Liver (tissue), 9 donors: ENCODE data around the gene MORC4. TPM values are rescaled to one million over a fixed set of nuclear protein-coding genes. Genes with fewer than 3 reads are reported as not detected.

ENCODE experiments used
- DNase-seq: peaks from one replicate; pipeline ENCODE4 v3.0.0-alpha.2; 2017; ENCODE audit warnings: low spot score
- H3K27ac ChIP-seq, 2 donors: one replicate each; pipeline ENCODE4 v1.7.0; 2013; ENCODE audit warnings: inconsistent platforms in 2 of 2, low read length in 2 of 2, control low read depth in 1 of 2, low read depth in 1 of 2, mild to moderate bottlenecking in 1 of 2
- H3K27me3 ChIP-seq, 4 donors: one replicate each; pipeline versions ENCODE4 v1.6.1 to v1.7.0; 2013; ENCODE audit warnings: low read length in 3 of 4, inconsistent platforms in 1 of 4, mild to moderate bottlenecking in 1 of 4, moderate library complexity in 1 of 4; ENCODE audit not compliant: control insufficient read depth in 4 of 4, insufficient read depth in 4 of 4
- H3K36me3 ChIP-seq, 4 donors: one replicate each; pipeline versions ENCODE4 v1.6.1 to v1.7.0; 2013; ENCODE audit warnings: low read length in 3 of 4, mild to moderate bottlenecking in 3 of 4, low read depth in 1 of 4, moderate library complexity in 1 of 4; ENCODE audit not compliant: control insufficient read depth in 4 of 4, insufficient read depth in 3 of 4
- H3K4me1 ChIP-seq, 4 donors: one replicate each; pipeline versions ENCODE4 v1.6.1 to v1.7.0; 2013; ENCODE audit warnings: low read length in 3 of 4, mild to moderate bottlenecking in 3 of 4, moderate library complexity in 1 of 4; ENCODE audit not compliant: control insufficient read depth in 4 of 4, insufficient read depth in 4 of 4
- H3K4me3 ChIP-seq, 3 donors: one replicate each; pipeline versions ENCODE4 v1.6.1 to v1.7.0; 2013; ENCODE audit warnings: low read length in 3 of 3, control low read depth in 1 of 3, low read depth in 1 of 3, mild to moderate bottlenecking in 1 of 3
- H3K9ac ChIP-seq, 2 donors: one replicate each; pipeline ENCODE4 v1.7.0; 2013; ENCODE audit warnings: low read length in 2 of 2, mild to moderate bottlenecking in 2 of 2, moderate library complexity in 2 of 2, control low read depth in 1 of 2, low read depth in 1 of 2
- H3K9me3 ChIP-seq, 4 donors: one replicate each; pipeline versions ENCODE4 v1.6.1 to v1.7.0; 2013; ENCODE audit warnings: low read length in 3 of 4; ENCODE audit not compliant: control insufficient read depth in 4 of 4
- EGR1 ChIP-seq, 2 donors: IDR thresholded peaks; 2 replicates each; pipeline ENCODE4 v1.6.1; 2016 to 2018; ENCODE audit warnings: antibody characterized with exemption in 2 of 2, low read depth in 2 of 2
- FOXA1 ChIP-seq: IDR thresholded peaks from 2 replicates; pipeline ENCODE4 v1.6.1; 2016; ENCODE audit warnings: antibody characterized with exemption
- FOXA2 ChIP-seq: IDR thresholded peaks from 2 replicates; pipeline ENCODE4 v1.6.1; 2016; ENCODE audit warnings: antibody characterized with exemption
- GABPA ChIP-seq, 2 donors: IDR thresholded peaks in 1 of 2; conservative IDR thresholded peaks in 1 of 2; 2 replicates each; pipeline ENCODE4 v1.6.1; 2016; ENCODE audit warnings: antibody characterized with exemption in 2 of 2, mild to moderate bottlenecking in 1 of 2, moderate library complexity in 1 of 2
- HNF4A ChIP-seq, 2 donors: conservative IDR thresholded peaks; 2 replicates each; pipeline ENCODE4 v1.6.1; 2016; ENCODE audit warnings: antibody characterized with exemption in 2 of 2, mild to moderate bottlenecking in 2 of 2
- HNF4G ChIP-seq: IDR thresholded peaks from 2 replicates; pipeline ENCODE4 v1.6.1; 2016; ENCODE audit warnings: antibody characterized with exemption
- JUND ChIP-seq, 2 donors: IDR thresholded peaks; 2 replicates each; pipeline ENCODE4 v1.6.1; 2016; ENCODE audit warnings: antibody characterized with exemption in 2 of 2
- NR2F2 ChIP-seq: IDR thresholded peaks from 2 replicates; pipeline ENCODE4 v1.6.1; 2016; ENCODE audit warnings: antibody characterized with exemption
- RAD21 ChIP-seq, 2 donors: IDR thresholded peaks; 2 replicates each; pipeline ENCODE4 v1.6.1; 2016; ENCODE audit warnings: antibody characterized with exemption in 2 of 2, mild to moderate bottlenecking in 2 of 2
- RXRA ChIP-seq, 2 donors: IDR thresholded peaks; 2 replicates each; pipeline ENCODE4 v1.6.1; 2017 to 2018; ENCODE audit warnings: antibody characterized with exemption in 2 of 2, mild to moderate bottlenecking in 1 of 2
- SP1 ChIP-seq: IDR thresholded peaks from 2 replicates; pipeline ENCODE4 v1.6.1; 2018; ENCODE audit warnings: antibody characterized with exemption, mild to moderate bottlenecking
- TAF1 ChIP-seq: conservative IDR thresholded peaks from 2 replicates; pipeline ENCODE4 v1.6.1; 2016; ENCODE audit warnings: antibody characterized with exemption, mild to moderate bottlenecking
- YY1 ChIP-seq: IDR thresholded peaks from 2 replicates; pipeline ENCODE4 v1.6.1; 2016; ENCODE audit warnings: antibody characterized with exemption, mild to moderate bottlenecking
- WGBS: extraction: QIAGEN DNeasy Blood & Tissue Kit; methylation state at CpG from one replicate; pipeline ENCODE4 v1.1.7; 2013; 5-methylcytosine and 5-hydroxymethylcytosine counted together
- polyA plus RNA-seq, 2 donors: library from polyadenylated mRNA; stranded (reverse) in 1 of 2; unstranded in 1 of 2; fragments of 200-250 nt in 1 of 2; fragments of >200 nt in 1 of 2; fragmentation: Nextera tagmentation in 1 of 2; extraction: Ambion mirVana in 1 of 2; gene quantifications; one replicate each; pipeline versions ENCODE4 v1.2.1 to v1.2.3, GENCODE V29; 2013 to 2015
- total RNA-seq, 2 donors: library from RNA; depleted of rRNA; stranded (reverse); fragments of >200 nt; gene quantifications; one replicate each; pipeline ENCODE4 v1.2.3, GENCODE V29; 2014
- TF ChIP-seq, protein P1 (sequence below): IDR thresholded peaks from 2 replicates; pipeline ENCODE4 v1.6.1; 2016; ENCODE audit warnings: antibody characterized with exemption
- TF ChIP-seq, protein P2 (sequence below): fragments of 150-350 bp; IDR thresholded peaks from 2 replicates; pipeline ENCODE4 v1.5.1; 2017; ENCODE audit warnings: improper control_type of control experiment, low read depth, low read length; ENCODE audit not compliant: missing input control
- TF ChIP-seq, protein P3 (sequence below): IDR thresholded peaks from 2 replicates; pipeline ENCODE4 v1.6.1; 2016; ENCODE audit warnings: antibody characterized with exemption, mild to moderate bottlenecking
- TF ChIP-seq, protein P4 (sequence below): IDR thresholded peaks from 2 replicates; pipeline ENCODE4 v1.6.1; 2016; ENCODE audit warnings: antibody characterized with exemption
- donor health status: healthy.
- donor health status: healthy.
- donor health status: healthy.
- donor health status: healthy.
- donor health status: healthy.

MORC4 gene
- total and polyA plus RNA-seq, 4 donors = 5.8 to 11.0 (median 8.4) TPM

DNA sequence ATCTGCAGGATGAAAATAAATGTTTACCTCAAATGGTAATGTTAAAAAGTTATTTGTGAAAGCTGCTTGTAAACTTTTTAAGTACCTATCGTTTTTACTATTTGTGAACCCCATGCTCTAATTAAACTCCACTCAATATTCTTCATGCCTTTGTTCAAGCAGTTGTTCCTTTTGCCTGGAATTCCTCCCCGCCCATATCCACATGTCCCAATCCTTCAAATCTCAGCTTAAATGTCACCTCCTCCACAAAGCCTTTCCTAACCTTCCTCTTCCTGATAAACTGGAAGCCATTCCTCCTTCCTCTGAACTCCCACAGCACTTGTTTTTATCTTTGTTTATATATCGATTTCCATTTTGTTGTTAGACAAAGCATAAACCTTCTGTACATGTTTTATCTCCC is 2.4 kb downstream of the MORC4 start:
- DNase-seq = no peak
- no peak overlapping the region for H3K27ac ChIP-seq
- 89% methylated on average over 3 of the region's 3 CpGs for WGBS
- peaks cover 0 to 9% (median 6%) of the 10 kb centered on the region in 4 donors for H3K4me1 ChIP-seq
- TF ChIP-seq EGR1 (IDR thresholded peaks at IDR 0.05; ENCODE audit: low read depth in 2 of 2) (no peak), FOXA1 (no peak), GABPA (IDR thresholded peaks at IDR 0.05 in 1 of 2, conservative IDR thresholded peaks at IDR 0.05 in 1 of 2) (no peak), HNF4G (no peak), JUND (IDR thresholded peaks at IDR 0.05) (no peak), RAD21 (IDR thresholded peaks at IDR 0.05) (no peak), FOXA2 (no peak), TAF1 (no peak), SP1 (no peak), NR2F2 (no peak), RXRA (IDR thresholded peaks at IDR 0.05) (no peak), YY1 (no peak)
- TF ChIP-seq, protein P1, sequence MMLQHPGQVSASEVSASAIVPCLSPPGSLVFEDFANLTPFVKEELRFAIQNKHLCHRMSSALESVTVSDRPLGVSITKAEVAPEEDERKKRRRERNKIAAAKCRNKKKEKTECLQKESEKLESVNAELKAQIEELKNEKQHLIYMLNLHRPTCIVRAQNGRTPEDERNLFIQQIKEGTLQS = no peak
- TF ChIP-seq, protein P2, sequence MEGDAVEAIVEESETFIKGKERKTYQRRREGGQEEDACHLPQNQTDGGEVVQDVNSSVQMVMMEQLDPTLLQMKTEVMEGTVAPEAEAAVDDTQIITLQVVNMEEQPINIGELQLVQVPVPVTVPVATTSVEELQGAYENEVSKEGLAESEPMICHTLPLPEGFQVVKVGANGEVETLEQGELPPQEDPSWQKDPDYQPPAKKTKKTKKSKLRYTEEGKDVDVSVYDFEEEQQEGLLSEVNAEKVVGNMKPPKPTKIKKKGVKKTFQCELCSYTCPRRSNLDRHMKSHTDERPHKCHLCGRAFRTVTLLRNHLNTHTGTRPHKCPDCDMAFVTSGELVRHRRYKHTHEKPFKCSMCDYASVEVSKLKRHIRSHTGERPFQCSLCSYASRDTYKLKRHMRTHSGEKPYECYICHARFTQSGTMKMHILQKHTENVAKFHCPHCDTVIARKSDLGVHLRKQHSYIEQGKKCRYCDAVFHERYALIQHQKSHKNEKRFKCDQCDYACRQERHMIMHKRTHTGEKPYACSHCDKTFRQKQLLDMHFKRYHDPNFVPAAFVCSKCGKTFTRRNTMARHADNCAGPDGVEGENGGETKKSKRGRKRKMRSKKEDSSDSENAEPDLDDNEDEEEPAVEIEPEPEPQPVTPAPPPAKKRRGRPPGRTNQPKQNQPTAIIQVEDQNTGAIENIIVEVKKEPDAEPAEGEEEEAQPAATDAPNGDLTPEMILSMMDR = no peak
- TF ChIP-seq, protein P3, sequence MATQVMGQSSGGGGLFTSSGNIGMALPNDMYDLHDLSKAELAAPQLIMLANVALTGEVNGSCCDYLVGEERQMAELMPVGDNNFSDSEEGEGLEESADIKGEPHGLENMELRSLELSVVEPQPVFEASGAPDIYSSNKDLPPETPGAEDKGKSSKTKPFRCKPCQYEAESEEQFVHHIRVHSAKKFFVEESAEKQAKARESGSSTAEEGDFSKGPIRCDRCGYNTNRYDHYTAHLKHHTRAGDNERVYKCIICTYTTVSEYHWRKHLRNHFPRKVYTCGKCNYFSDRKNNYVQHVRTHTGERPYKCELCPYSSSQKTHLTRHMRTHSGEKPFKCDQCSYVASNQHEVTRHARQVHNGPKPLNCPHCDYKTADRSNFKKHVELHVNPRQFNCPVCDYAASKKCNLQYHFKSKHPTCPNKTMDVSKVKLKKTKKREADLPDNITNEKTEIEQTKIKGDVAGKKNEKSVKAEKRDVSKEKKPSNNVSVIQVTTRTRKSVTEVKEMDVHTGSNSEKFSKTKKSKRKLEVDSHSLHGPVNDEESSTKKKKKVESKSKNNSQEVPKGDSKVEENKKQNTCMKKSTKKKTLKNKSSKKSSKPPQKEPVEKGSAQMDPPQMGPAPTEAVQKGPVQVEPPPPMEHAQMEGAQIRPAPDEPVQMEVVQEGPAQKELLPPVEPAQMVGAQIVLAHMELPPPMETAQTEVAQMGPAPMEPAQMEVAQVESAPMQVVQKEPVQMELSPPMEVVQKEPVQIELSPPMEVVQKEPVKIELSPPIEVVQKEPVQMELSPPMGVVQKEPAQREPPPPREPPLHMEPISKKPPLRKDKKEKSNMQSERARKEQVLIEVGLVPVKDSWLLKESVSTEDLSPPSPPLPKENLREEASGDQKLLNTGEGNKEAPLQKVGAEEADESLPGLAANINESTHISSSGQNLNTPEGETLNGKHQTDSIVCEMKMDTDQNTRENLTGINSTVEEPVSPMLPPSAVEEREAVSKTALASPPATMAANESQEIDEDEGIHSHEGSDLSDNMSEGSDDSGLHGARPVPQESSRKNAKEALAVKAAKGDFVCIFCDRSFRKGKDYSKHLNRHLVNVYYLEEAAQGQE = no peak
- TF ChIP-seq, protein P4, sequence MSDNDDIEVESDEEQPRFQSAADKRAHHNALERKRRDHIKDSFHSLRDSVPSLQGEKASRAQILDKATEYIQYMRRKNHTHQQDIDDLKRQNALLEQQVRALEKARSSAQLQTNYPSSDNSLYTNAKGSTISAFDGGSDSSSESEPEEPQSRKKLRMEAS = no peak
- no peaks in the 10 kb centered on the region for H3K36me3 ChIP-seq
- H3K4me3 ChIP-seq = no peak overlapping the region
- no peak overlapping the region for H3K9ac ChIP-seq
- H3K9me3 ChIP-seq = no peaks in the 10 kb centered on the region
- peaks cover 0 to 4% (median 0%) of the 10 kb centered on the region in 4 donors for H3K27me3 ChIP-seq

DNA sequence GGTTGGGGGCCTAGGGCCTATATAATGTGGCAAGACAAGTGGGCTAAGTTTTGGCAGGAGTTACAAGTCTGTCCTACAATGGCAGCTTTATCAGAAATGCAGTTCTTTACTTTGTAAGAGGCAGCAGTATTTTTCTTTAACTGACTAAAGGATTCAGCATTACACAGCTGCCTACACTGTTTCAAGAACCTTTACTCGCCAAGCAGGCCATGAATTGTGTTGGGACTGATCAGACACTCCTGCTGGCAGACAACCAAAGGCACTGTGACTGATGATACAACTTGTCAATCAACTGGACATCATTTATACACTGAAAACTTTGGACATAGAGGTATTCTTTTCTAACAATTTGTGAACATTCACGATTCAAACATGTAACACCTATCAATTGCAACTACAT is 4.3 kb downstream of the MORC4 start:
- 97% methylated on average over 2 of the region's 2 CpGs for WGBS

More for the DNA sequence above, 4.3 kb downstream of the MORC4 start:
- Histone ChIP-seq H3K27ac (no peak overlapping the region), H3K36me3 (no peaks in the 10 kb centered on the region), H3K4me1 (peaks cover 0 to 9% (median 6%) of the 10 kb centered on the region in 4 donors), H3K4me3 (no peak overlapping the region), H3K9me3 (no peaks in the 10 kb centered on the region), H3K9ac (no peak overlapping the region), H3K27me3 (peaks cover 0 to 4% (median 0%) of the 10 kb centered on the region in 4 donors)
- TF ChIP-seq GABPA (IDR thresholded peaks at IDR 0.05 in 1 of 2, conservative IDR thresholded peaks at IDR 0.05 in 1 of 2) = no peak
- TF ChIP-seq FOXA2 = no peak
- TF ChIP-seq, protein P1 = no peak
- TF ChIP-seq HNF4A (conservative IDR thresholded peaks at IDR 0.05) = no peak
- TF ChIP-seq FOXA1 = no peak
- no peak for TF ChIP-seq SP1
- TF ChIP-seq, protein P2 = no peak
- TF ChIP-seq, protein P4 = no peak
- no peak for TF ChIP-seq EGR1 (IDR thresholded peaks at IDR 0.05; ENCODE audit: low read depth in 2 of 2)
- no peak for TF ChIP-seq JUND (IDR thresholded peaks at IDR 0.05)
- TF ChIP-seq TAF1 = no peak
- no peak for DNase-seq
